HepG2 (cell line): Measurements from ENCODE around the gene B3GNT8. TPM values are rescaled to one million over a fixed set of nuclear protein-coding genes. Genes with fewer than 3 reads are reported as not detected.

Experiments used
- ATAC-seq: fragments of 200-7000 bp; cut with Tn5 transposase; 3 replicates; pipeline ENCODE4 v1.9.1; 2020; ENCODE audit warnings: mild to moderate bottlenecking, moderate library complexity
- BruUV-seq: library from RNA; stranded (reverse); fragments of 400-500 nt; replicated peaks from 2 replicates; lab custom pipeline; 2021; lab: Mats Ljungman, UMichigan
- CTCF ChIA-PET: fragments of 300-600 bp; formaldehyde crosslinking; extraction: SDS; loops from one replicate; lab custom pipeline; 2021; ENCODE audit warnings: low total read pairs, inconsistent platforms, low intra/inter-chr PET ratio; lab: Yijun Ruan, JAX
- POLR2A ChIA-PET: fragments of 350-600 bp; sonication (Branson Sonifier 250); formaldehyde crosslinking; loops from one replicate; lab custom pipeline; 2020; ENCODE audit warnings: antibody characterized with exemption, inconsistent platforms; lab: Yijun Ruan, JAX
- DNase-seq: peaks from one replicate; pipeline ENCODE4 v3.0.0-alpha.2; 2015; ENCODE audit warnings: low spot score
- FAIRE-seq: peaks from 3 replicates; lab custom pipeline; 2011; peaks lifted over from hg19 to GRCh38; lab: Jason Lieb, UNC
- H2AFZ ChIP-seq: one replicate; pipeline ENCODE4 v1.6.1; 2011; ENCODE audit warnings: low read length, inconsistent platforms
- H3K27ac ChIP-seq: fragments of 300-600 bp; 3 replicates; pipeline ENCODE4 v1.8.0; 2011; ENCODE audit warnings: mixed run types, mild to moderate bottlenecking, mixed read lengths, low read length, inconsistent platforms; ENCODE audit not compliant: insufficient read depth; ENCODE audit errors: extremely low read length
- H3K27me3 ChIP-seq, 2 experiments: fragments of 200-600 bp in 1 of 2; 2 replicates in 1 of 2; 3 replicates in 1 of 2; pipeline versions ENCODE4 v1.6.0 to v1.8.0; 2011; ENCODE audit warnings: low read length in 2 of 2, mild to moderate bottlenecking in 2 of 2, moderate library complexity in 2 of 2, inconsistent platforms in 1 of 2; ENCODE audit not compliant: insufficient read depth in 2 of 2, control insufficient read depth in 1 of 2
- H3K36me3 ChIP-seq, 2 experiments: fragments of 200-600 bp in 1 of 2; replicated peaks in 1 of 2; 2 replicates in 1 of 2; 3 replicates in 1 of 2; pipeline versions ENCODE4 v1.5.1 to v1.8.0; 2011; ENCODE audit warnings: low read length in 2 of 2, inconsistent platforms in 1 of 2; ENCODE audit not compliant: insufficient read depth in 2 of 2, control insufficient read depth in 1 of 2
- H3K4me1 ChIP-seq: 2 replicates; pipeline ENCODE4 v1.5.1; 2012; ENCODE audit warnings: low read length, inconsistent platforms; ENCODE audit not compliant: insufficient read depth
- H3K4me2 ChIP-seq: 2 replicates; pipeline ENCODE4 v1.6.0; 2011; ENCODE audit warnings: low read depth, low read length, inconsistent platforms
- H3K4me3 ChIP-seq, 3 experiments: fragments of 200-600 bp in 1 of 3; sonication (generic), shearing (Covaris generic) in 1 of 3; replicated peaks in 1 of 3; 2 replicates each; pipeline ENCODE4 v1.5.1; 2011 to 2016; ENCODE audit warnings: low read length in 3 of 3, inconsistent platforms in 2 of 3, low read depth in 2 of 3, mild to moderate bottlenecking in 2 of 3, control low read depth in 1 of 3, mixed read lengths in 1 of 3; ENCODE audit not compliant: insufficient read depth in 1 of 3
- H3K79me2 ChIP-seq: one replicate; pipeline ENCODE4 v1.6.1; 2011; ENCODE audit warnings: low read length, inconsistent platforms; ENCODE audit not compliant: insufficient read depth
- H3K9ac ChIP-seq: 2 replicates; pipeline ENCODE4 v1.6.0; 2011; ENCODE audit warnings: mild to moderate bottlenecking, low read depth, low read length, inconsistent platforms; ENCODE audit not compliant: insufficient read depth
- H3K9me3 ChIP-seq: 2 replicates; pipeline ENCODE4 v1.5.1; 2012; ENCODE audit warnings: mild to moderate bottlenecking, low read length
- H4K20me1 ChIP-seq: 2 replicates; pipeline ENCODE4 v1.6.0; 2011; ENCODE audit warnings: inconsistent platforms, mild to moderate bottlenecking, low read length, moderate library complexity; ENCODE audit not compliant: insufficient read depth
- CBFB ChIP-seq: sonication (generic); formaldehyde crosslinking; IDR thresholded peaks from 2 replicates; pipeline ENCODE4 v1.4.0; 2020; ENCODE audit warnings: missing genetic modification reagents
- ZNF3 ChIP-seq: IDR thresholded peaks from 2 replicates; pipeline ENCODE4 v1.7.0; 2017; ENCODE audit warnings: inconsistent platforms
- WGBS: methylation state at CpG from one replicate; pipeline ENCODE4 v1.1.6; 2017; ENCODE audit warnings: low lambda C conversion rate; 5-methylcytosine and 5-hydroxymethylcytosine counted together
- in situ Hi-C: cut with HindIII; loops from 2 replicates; pipeline ENCODE4 v1.10.0; 2017; ENCODE audit warnings: low pct_unique_long_range_greater_than_20kb; ENCODE audit not compliant: extremely low pct_ligation_motif_present
- intact Hi-C: fragments of 100-400 bp; cut with micrococcal nuclease; formaldehyde crosslinking; loops from one replicate; pipeline ENCODE4 v1.10.0; 2022; ENCODE audit not compliant: unreplicated experiment
- polyA plus RNA-seq, 8 experiments: library from polyadenylated mRNA; depleted of rRNA in 3 of 8; stranded (reverse) in 7 of 8; unstranded in 1 of 8; fragments of >200 nt; fragmentation: Illumina TruSeq in 4 of 8; extraction: Trizol in 4 of 8; gene quantifications; 2 replicates each; pipeline versions ENCODE4 v1.2.1 to v1.2.3, GENCODE V29; 2011 to 2016; ENCODE audit warnings: low read depth in 4 of 8, missing spikeins in 1 of 8, mixed read lengths in 1 of 8; ENCODE audit not compliant: insufficient read depth in 1 of 8
- total RNA-seq, 5 experiments: library from RNA; depleted of rRNA; stranded (reverse); fragments of >200 nt; fragmentation: Illumina TruSeq; extraction: Trizol; gene quantifications; 2 replicates each; pipeline ENCODE4 v1.2.3, GENCODE V29; 2016; ENCODE audit warnings: low read depth in 1 of 5
- TF ChIP-seq, protein P1 (sequence below): sonication (generic); formaldehyde crosslinking; IDR thresholded peaks from 2 replicates; pipeline ENCODE4 v1.8.1; 2022; ENCODE audit warnings: mild to moderate bottlenecking, missing genetic modification reagents
- TF ChIP-seq, protein P2 (sequence below): sonication (generic); formaldehyde crosslinking; IDR thresholded peaks from 2 replicates; pipeline ENCODE4 v1.9.0; 2022; ENCODE audit warnings: missing genetic modification reagents, mild to moderate bottlenecking, borderline replicate concordance
- TF ChIP-seq, protein P3 (sequence below): sonication (generic); formaldehyde crosslinking; IDR thresholded peaks from 2 replicates; pipeline ENCODE4 v1.8.1; 2023; ENCODE audit warnings: missing genetic modification reagents, mild to moderate bottlenecking, borderline replicate concordance
- TF ChIP-seq, protein P4 (sequence below): sonication (generic); formaldehyde crosslinking; IDR thresholded peaks from 2 replicates; pipeline ENCODE4 v1.8.1; 2023; ENCODE audit warnings: mild to moderate bottlenecking, missing genetic modification reagents

The B3GNT8 gene
- total and polyA plus RNA-seq, 2 of the 13 experiments (the other 11 are each of a cell fraction or from before 2014, with no cell fraction given) = 0.26 to 1.9 TPM

DNA sequence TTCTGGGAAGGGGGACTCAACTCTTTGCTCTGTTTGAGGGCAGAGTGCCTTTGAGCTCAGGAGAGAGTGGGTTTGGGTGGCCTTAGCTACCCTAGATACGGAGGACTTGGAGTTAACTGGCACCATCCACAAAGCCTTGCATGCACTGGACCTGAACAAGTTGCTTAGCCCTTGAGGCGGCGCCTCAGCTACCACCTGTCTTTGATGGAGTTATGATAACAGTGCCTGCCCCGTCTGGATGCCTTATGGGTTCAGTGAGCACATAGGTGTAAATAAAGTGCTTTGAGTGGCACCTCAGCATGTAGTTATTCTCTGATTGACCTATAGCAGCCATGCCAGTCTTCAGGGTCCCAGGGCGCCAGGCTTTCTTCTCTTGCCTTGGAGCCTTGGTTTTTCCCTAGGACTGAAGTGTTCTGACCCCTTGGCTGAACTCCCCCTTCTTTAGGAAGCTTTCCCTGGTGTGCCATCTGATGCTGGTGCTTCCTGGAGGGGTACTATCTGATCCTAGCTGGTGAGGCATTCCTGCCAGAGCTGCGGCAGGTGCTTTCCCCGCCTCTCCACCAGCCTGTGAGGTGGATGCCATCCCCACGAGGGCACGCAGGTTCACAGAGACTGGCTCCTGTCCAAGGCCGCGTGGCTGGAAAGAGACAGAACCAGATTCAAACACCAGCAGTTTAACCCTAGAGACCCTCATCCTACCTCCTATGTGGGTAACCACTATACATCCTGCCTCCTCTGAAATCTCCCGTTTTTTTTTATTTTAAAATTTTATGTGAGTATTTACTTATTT is 23.8 kb downstream of the B3GNT8 start:
- in situ Hi-C loops (no loop called here), intact Hi-C loops (no loop called here)
- Histone ChIP-seq H3K9me3 (no peaks in the 10 kb centered on the region), H3K27me3 (no peaks in the 10 kb centered on the region), H4K20me1 (no peaks in the 10 kb centered on the region), H3K27ac (no peak overlapping the region), H2AFZ (no peak overlapping the region), H3K79me2 (peaks cover 10% of the 10 kb centered on the region), H3K36me3 (no peaks in the 10 kb centered on the region), H3K4me3 (no peak overlapping the region), H3K9ac (no peak overlapping the region), H3K4me2 (no peak overlapping the region), H3K4me1 (peaks cover 11% of the 10 kb centered on the region)
- FAIRE-seq (no peak), ATAC-seq (no peak), DNase-seq (no peak)
- POLR2A ChIA-PET = no interaction called here
- 83% methylated on average over 9 of the region's 12 CpGs for WGBS
- CTCF ChIA-PET = no interaction called here
- no TSS peak for BruUV-seq
- TF ChIP-seq, protein P1, sequence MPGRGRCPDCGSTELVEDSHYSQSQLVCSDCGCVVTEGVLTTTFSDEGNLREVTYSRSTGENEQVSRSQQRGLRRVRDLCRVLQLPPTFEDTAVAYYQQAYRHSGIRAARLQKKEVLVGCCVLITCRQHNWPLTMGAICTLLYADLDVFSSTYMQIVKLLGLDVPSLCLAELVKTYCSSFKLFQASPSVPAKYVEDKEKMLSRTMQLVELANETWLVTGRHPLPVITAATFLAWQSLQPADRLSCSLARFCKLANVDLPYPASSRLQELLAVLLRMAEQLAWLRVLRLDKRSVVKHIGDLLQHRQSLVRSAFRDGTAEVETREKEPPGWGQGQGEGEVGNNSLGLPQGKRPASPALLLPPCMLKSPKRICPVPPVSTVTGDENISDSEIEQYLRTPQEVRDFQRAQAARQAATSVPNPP = no peak
- TF ChIP-seq ZNF3 (CRISPR knock-in tag) = no peak
- TF ChIP-seq CBFB = no peak
- TF ChIP-seq, protein P2, sequence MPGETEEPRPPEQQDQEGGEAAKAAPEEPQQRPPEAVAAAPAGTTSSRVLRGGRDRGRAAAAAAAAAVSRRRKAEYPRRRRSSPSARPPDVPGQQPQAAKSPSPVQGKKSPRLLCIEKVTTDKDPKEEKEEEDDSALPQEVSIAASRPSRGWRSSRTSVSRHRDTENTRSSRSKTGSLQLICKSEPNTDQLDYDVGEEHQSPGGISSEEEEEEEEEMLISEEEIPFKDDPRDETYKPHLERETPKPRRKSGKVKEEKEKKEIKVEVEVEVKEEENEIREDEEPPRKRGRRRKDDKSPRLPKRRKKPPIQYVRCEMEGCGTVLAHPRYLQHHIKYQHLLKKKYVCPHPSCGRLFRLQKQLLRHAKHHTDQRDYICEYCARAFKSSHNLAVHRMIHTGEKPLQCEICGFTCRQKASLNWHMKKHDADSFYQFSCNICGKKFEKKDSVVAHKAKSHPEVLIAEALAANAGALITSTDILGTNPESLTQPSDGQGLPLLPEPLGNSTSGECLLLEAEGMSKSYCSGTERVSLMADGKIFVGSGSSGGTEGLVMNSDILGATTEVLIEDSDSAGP (CRISPR knock-in tag) = no peak
- TF ChIP-seq, protein P3, sequence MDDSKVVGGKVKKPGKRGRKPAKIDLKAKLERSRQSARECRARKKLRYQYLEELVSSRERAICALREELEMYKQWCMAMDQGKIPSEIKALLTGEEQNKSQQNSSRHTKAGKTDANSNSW (CRISPR knock-in tag) = no peak
- TF ChIP-seq, protein P4, sequence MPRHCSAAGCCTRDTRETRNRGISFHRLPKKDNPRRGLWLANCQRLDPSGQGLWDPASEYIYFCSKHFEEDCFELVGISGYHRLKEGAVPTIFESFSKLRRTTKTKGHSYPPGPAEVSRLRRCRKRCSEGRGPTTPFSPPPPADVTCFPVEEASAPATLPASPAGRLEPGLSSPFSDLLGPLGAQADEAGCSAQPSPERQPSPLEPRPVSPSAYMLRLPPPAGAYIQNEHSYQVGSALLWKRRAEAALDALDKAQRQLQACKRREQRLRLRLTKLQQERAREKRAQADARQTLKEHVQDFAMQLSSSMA (CRISPR knock-in tag) = no peak
